ENCODE data around the gene SEC11A. TPM values are rescaled to one million over a fixed set of nuclear protein-coding genes. Genes with fewer than 3 reads are reported as not detected.
"Not testable (repeated sequence)": the region's sequence is repeated elsewhere in the genome, so short reads cannot be mapped to it uniquely, and the experiment has no call there.

Gene SEC11A
- total RNA-seq, 2 donors from 2014 or later = 53.1 to 67.7 TPM

DNA sequence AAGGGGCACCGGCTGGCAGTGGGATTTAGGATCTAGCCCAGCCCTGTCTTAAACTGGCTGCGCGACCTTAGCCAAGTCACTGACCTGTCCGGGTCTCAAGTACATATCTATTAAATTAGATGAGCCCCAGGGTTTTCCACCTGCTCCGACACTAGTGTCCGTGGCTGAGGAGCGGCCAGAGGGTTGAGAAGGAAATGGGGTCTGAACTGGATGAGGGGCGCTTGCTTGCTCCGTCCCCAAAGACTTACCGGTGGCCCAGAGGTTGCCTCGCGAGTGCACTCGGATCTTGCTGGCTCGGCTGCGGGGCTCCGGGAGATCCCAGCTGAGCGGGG, 58.2 kb downstream of the SEC11A start:
- ATAC-seq = no peak
- no peak for DNase-seq
- no peaks in the 10 kb centered on the region for H3K36me3 Mint-ChIP-seq (ENCODE audit: low read depth)
- peak overlapping the region; percentile 85 for H3K4me3 Mint-ChIP-seq
- peak overlapping the region; percentile 24 for H3K27ac Mint-ChIP-seq
- no peaks in the 10 kb centered on the region for H3K9me3 ChIP-seq (ENCODE audit: control insufficient read depth, low read length, poor library complexity, severe bottlenecking)
- H3K4me1 Mint-ChIP-seq = peaks cover 25% of the 10 kb centered on the region
- no peaks in the 10 kb centered on the region for H3K27me3 Mint-ChIP-seq

DNA sequence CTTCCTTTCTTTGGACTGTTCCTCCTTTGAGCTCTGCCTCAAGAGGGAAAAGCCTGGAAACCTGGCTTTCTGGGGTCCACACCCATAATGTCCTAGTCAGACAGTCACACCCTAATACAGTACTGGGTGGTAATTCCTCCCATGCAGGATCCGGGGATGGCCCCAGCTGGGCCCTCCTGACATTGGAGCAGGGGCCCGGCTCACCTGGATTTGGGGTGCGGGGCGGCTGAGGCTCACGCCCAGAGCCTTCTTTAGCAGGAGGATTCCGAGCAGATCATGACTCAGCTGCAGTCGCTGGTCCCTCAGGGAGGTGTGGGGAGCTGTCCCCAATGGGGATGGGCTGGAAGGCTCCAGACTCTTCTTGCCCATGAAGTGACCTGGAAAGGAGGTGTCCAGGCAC, 59.0 kb downstream of the SEC11A start:
- H3K4me3 Mint-ChIP-seq = peak overlapping the region; percentile 85
- no peaks in the 10 kb centered on the region for H3K9me3 ChIP-seq (ENCODE audit: control insufficient read depth, low read length, poor library complexity, severe bottlenecking)
- H3K4me1 Mint-ChIP-seq = peaks cover 30% of the 10 kb centered on the region
- DNase-seq (no peak), ATAC-seq (no peak)
- H3K27ac Mint-ChIP-seq = peak overlapping the region; percentile 24
- no peaks in the 10 kb centered on the region for H3K36me3 Mint-ChIP-seq (ENCODE audit: low read depth)
- no peaks in the 10 kb centered on the region for H3K27me3 Mint-ChIP-seq

DNA sequence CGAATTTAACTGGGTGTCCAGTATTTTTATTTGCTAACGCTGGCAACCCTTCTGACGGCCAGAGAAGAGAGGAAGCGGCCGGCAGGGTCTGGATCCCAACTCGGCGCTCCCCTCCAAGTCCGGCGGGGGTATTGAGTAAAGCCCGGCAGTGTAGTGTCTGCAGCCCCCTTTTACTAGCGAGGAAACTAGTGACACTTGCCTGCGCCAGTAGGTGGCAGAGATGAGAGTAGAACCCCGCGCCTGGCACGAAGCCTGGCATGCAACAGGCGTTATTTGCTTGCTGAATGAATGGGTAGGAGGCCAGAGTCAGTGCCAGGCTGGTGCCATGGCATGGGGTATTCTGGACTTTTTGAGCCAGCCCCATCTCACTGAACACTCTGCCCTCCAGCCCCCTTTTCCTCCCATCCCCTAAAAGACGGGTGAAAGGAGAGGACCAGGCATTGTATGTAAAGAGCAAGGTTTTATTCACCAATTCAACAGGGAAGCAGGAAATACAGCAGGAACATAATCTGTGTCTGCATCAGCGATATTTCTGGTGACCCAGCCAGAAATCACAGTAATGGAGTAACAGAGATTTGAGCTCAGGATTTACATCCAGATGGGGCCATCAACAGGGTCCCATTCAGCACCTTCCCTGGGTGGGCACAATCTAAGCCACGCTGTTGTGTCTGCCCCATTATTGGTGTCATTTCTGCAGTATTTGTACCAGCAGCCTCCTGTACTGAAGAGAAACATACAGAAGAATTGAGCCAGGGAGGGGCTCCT, 61.1 kb downstream of the SEC11A start:
- H3K27me3 Mint-ChIP-seq = no peaks in the 10 kb centered on the region
- no peaks in the 10 kb centered on the region for H3K9me3 ChIP-seq (ENCODE audit: control insufficient read depth, low read length, poor library complexity, severe bottlenecking)
- H3K4me3 Mint-ChIP-seq = peak overlapping the region; percentile 80
- peaks cover 2% of the 10 kb centered on the region for H3K36me3 Mint-ChIP-seq (ENCODE audit: low read depth)
- peaks cover 30% of the 10 kb centered on the region for H3K4me1 Mint-ChIP-seq
- peak overlapping the region; percentile 95 for H3K27ac Mint-ChIP-seq
- ATAC-seq (peak; percentile 55), DNase-seq (peak; percentile 49 to 63 (median 61))

DNA sequence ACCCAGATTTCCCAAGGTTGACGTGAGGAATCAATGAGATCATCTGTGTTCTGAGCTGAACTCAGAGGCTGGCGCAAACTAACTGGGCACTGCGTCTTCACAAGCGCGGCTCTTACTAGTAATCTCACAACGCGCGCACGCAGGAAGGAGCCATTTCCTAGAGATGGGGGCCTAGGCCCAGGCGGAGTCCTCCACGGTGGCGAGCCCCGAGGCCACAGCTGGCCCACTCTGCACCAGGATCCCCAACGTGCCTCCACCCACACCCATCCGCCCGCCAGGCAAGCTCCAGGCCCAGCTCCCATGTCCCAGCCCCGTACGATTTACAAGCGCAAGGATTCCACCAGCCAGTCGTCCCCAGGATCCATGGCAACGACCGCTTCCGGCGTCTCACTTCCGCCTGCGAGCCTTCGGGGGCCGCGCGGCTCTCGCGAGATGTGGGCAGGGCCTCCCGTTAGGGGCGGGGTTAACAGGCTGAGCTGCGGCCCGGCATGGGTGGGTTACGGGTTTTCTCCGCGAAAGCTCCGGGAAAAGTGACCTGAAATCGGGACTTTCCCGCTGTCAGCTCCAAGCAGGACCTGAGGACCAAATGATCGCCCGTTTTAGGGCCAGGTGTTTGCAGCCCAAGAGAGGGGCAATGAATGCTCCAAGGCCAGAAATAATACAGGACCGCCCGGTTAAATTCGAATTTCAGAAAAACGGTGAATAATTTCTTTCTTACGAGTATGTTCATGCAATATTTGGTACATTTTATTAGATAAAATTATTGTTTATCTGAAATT, 61.8 kb downstream of the SEC11A start, which contains the start of gene WDR73:
WDR73 (minus strand) TSS at position 374 of the 779 bp plus-strand sequence; CDS start at position 365, 9 bp downstream.
- DNase-seq (peak; percentile 95 to 98 (median 95)), ATAC-seq (peak; percentile 81)
- Mint-ChIP-seq H3K4me1 (peaks cover 28% of the 10 kb centered on the region), H3K27ac (peak within 1 kb of the TSS; percentile 95), H3K36me3 (ENCODE audit: low read depth) (peaks cover 2% of the 10 kb centered on the region), H3K27me3 (no peaks in the 10 kb centered on the region), H3K4me3 (peak within 1 kb of the TSS; percentile 95)
- H3K9me3 ChIP-seq (ENCODE audit: control insufficient read depth, low read length, poor library complexity, severe bottlenecking) = no peaks in the 10 kb centered on the region

DNA sequence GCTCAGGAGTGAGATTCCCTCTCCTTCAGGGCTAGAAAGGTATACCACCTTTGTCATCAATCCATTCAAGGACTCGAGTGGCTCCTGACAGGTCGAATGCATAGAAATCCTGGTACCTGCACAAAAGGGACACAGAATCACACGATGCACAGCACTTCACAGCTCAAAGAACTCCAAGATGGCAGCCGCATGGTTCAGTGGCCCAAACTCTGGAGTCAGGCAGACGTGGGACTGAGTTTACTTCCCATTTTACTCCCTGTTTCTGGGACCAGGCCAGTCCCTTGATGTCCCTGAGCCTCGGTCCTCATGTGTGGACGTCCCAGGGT, 62.4 kb downstream of the SEC11A start:
- H3K27ac Mint-ChIP-seq = peak overlapping the region; percentile 95
- no peaks in the 10 kb centered on the region for H3K9me3 ChIP-seq (ENCODE audit: control insufficient read depth, low read length, poor library complexity, severe bottlenecking)
- no peak for ATAC-seq
- no peaks in the 10 kb centered on the region for H3K27me3 Mint-ChIP-seq
- H3K4me3 Mint-ChIP-seq = peak overlapping the region; percentile 95
- peaks cover 2% of the 10 kb centered on the region for H3K36me3 Mint-ChIP-seq (ENCODE audit: low read depth)
- no peak for DNase-seq
- H3K4me1 Mint-ChIP-seq = peaks cover 27% of the 10 kb centered on the region

DNA sequence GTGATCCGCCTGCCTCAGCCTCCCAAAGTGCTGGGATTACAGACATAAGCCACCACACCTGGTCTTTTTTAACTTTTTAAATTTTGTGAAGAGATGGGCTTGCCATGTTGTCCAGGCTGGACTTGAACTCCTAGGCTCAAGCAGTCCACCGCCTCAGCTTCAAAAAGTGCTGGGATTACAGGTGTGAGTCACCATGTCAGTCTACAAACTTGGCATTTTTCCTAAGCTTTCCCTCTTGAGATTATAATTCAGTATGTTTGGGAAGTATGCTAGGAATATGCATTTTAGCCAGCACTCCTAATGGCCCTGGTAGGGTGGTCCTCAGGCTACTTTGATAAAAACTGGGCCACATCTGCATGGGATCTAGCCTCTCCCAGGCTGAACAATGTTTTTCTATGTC, 66.2 kb downstream of the SEC11A start:
- Mint-ChIP-seq H3K4me1 (peaks cover 20% of the 10 kb centered on the region), H3K36me3 (ENCODE audit: low read depth) (peaks cover 7% of the 10 kb centered on the region), H3K27ac (peak overlapping the region; percentile 60), H3K27me3 (no peaks in the 10 kb centered on the region), H3K4me3 (no peak overlapping the region)
- no peaks in the 10 kb centered on the region for H3K9me3 ChIP-seq (ENCODE audit: control insufficient read depth, low read length, poor library complexity, severe bottlenecking)
- ATAC-seq = no peak
- DNase-seq = no peak

DNA sequence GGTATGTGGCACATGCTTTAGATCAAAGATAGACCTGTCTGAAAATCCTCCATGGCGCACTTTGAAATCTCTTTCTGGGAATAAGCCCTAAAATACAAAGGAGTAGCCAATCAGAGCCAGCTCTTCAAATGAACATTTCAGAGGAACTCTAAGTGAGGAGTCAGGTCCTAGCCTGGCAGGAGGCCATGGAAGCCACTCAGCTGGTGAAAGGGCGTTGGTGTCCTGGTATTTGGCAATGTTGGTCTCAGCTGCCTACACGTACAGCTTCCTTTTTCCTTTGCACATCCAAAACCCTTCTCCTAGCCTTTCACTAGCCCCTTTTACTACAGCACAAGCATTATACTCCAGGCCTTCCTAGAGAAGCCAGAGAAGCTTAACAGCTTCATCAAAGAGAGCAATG, 67.4 kb downstream of the SEC11A start:
- DNase-seq (no peak), ATAC-seq (no peak)
- H3K9me3 ChIP-seq (ENCODE audit: control insufficient read depth, low read length, poor library complexity, severe bottlenecking) = no peaks in the 10 kb centered on the region
- peak overlapping the region; percentile 60 for H3K27ac Mint-ChIP-seq
- no peak overlapping the region for H3K4me3 Mint-ChIP-seq
- peaks cover 7% of the 10 kb centered on the region for H3K36me3 Mint-ChIP-seq (ENCODE audit: low read depth)
- peaks cover 13% of the 10 kb centered on the region for H3K4me1 Mint-ChIP-seq
- no peaks in the 10 kb centered on the region for H3K27me3 Mint-ChIP-seq

DNA sequence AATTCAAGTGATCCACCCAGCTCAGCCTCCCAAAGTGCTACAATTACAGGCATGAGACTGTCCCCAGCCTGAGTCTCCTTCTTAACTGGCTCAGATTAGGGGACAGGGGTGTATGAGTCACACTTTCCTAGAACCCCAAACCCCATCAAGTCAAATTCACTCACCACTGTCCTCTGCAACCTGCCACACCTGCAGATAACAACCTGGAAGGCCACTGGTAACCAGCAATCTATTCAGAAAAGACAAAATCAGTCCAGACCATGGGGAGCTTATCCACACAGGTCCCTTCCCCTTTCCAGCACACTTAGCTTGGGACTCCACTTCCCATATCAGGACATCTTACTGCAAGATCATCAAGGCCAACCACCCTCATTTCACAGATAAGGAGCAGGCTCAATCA, 68.2 kb downstream of the SEC11A start:
- no peak for ATAC-seq
- no peaks in the 10 kb centered on the region for H3K9me3 ChIP-seq (ENCODE audit: control insufficient read depth, low read length, poor library complexity, severe bottlenecking)
- Mint-ChIP-seq H3K4me3 (no peak overlapping the region), H3K27me3 (no peaks in the 10 kb centered on the region), H3K27ac (peak overlapping the region; percentile 60), H3K36me3 (ENCODE audit: low read depth) (peaks cover 7% of the 10 kb centered on the region), H3K4me1 (peaks cover 13% of the 10 kb centered on the region)
- no peak for DNase-seq

DNA sequence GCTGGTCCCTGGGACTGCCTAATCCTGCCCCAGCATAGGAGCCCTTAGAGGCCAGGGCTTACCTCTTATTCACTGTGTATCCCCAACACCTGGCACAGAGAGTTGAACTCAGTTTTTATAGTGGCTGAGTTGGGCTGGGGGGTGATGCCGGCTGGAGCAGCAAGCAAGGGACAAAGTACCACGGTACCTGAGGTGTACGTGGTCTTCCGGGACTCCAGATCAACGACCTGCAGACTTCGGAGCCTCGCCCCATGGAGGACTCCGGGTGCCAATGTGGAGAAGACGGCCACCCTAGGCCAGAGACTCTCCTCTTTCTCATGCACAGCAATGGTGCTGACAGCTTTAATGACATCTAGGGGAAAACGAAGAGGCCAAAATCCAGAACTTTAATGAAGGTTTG, 69.9 kb downstream of the SEC11A start:
- H3K4me1 Mint-ChIP-seq = peaks cover 9% of the 10 kb centered on the region
- no peak for ATAC-seq
- H3K4me3 Mint-ChIP-seq = no peak overlapping the region
- H3K27me3 Mint-ChIP-seq = no peaks in the 10 kb centered on the region
- H3K27ac Mint-ChIP-seq = peak overlapping the region; percentile 63
- DNase-seq = no peak
- H3K36me3 Mint-ChIP-seq (ENCODE audit: low read depth) = peaks cover 5% of the 10 kb centered on the region
- H3K9me3 ChIP-seq (ENCODE audit: control insufficient read depth, low read length, poor library complexity, severe bottlenecking) = no peaks in the 10 kb centered on the region

DNA sequence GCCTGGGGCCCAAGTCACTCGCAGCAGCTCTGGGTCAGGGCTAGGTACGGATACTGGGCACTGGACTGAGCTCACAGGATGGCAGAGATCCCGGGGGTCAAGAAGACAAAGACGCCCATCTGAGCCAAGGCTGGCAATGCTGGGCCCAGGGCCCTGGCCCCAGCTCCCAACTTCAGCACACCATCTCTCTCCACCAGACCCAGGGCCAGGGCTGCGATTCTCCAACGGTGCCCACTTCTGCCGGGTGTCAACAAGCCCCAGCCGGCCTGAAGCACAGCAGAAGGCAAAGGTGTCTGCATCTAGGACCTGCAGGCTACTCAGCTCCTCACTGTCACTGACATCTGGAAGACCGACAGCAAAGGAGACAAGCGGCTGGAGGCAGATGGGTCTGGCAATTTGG, 70.4 kb downstream of the SEC11A start:
- H3K27ac Mint-ChIP-seq = peak overlapping the region; percentile 63
- H3K36me3 Mint-ChIP-seq (ENCODE audit: low read depth) = peaks cover 5% of the 10 kb centered on the region
- DNase-seq = no peak
- H3K27me3 Mint-ChIP-seq = no peaks in the 10 kb centered on the region
- no peak for ATAC-seq
- no peak overlapping the region for H3K4me3 Mint-ChIP-seq
- no peaks in the 10 kb centered on the region for H3K9me3 ChIP-seq (ENCODE audit: control insufficient read depth, low read length, poor library complexity, severe bottlenecking)
- H3K4me1 Mint-ChIP-seq = peaks cover 11% of the 10 kb centered on the region

DNA sequence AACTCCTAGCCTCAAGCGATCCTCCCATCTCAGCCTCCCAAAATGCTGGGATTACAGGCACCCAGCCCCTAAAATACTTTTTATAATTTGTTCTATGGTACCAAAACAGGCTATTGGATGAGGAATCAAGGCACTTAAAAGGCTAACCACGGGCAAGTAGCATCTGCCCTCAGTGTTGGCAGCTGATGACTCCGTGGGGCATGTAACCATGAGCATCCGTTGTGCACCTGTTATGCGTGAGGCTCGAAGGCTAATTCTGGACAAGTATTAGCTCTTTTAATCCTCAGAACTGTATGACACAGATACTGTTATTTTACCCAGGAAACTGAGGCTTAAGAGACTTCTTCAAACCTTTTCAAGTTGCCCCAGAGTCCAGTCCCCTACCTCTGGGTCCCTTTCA, 72.1 kb downstream of the SEC11A start:
- H3K9me3 ChIP-seq (ENCODE audit: control insufficient read depth, low read length, poor library complexity, severe bottlenecking) = no peaks in the 10 kb centered on the region
- Mint-ChIP-seq H3K4me3 (no peak overlapping the region), H3K27me3 (no peaks in the 10 kb centered on the region), H3K4me1 (peaks cover 8% of the 10 kb centered on the region), H3K36me3 (ENCODE audit: low read depth) (peaks cover 5% of the 10 kb centered on the region), H3K27ac (no peak overlapping the region)
- DNase-seq (no peak), ATAC-seq (no peak)

DNA sequence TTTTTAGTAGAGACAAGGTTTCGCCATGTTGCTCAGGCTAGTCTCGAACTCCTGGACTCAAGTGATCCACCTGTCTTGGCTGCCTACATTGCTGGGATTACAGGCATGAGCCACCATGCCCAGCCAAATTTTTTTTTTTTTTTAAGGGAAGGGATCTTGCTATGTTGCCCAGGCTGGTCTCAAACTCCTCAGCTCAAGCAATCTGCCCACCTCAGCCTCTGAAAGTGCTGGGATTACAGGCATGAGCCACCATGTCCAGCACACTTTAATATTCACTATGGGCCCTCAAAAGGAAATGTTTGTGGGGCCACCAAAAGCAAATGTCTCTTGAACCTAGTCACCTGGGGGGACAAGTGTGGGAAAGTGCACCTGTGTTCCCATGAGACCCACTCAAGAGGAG, 73.3 kb downstream of the SEC11A start:
- H3K36me3 Mint-ChIP-seq (ENCODE audit: low read depth); ATAC-seq; H3K9me3 ChIP-seq (ENCODE audit: control insufficient read depth, low read length, poor library complexity, severe bottlenecking); H3K4me3 Mint-ChIP-seq; H3K27ac Mint-ChIP-seq; H3K4me1 Mint-ChIP-seq; H3K27me3 Mint-ChIP-seq; DNase-seq: not testable (repeated sequence)

DNA sequence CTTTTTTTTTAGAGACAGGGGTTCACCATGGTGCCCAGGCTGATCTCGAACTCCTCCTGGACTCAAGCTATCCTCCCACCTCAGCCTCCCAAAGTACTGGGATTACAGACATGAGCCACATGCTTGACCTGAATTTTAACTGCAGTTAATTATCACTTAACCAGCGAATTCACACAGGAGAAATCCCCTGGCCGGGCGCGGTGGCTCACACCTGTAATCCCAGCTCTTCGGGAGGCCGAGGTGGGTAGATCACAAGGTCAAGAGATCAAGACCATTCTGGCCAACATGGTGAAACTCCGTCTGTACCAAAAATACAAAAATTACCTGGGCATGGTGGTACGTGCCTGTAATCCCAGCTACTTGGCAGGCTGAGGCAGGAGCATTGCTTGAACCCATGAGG, 74.1 kb downstream of the SEC11A start:
- DNase-seq; H3K27me3 Mint-ChIP-seq; ATAC-seq; H3K9me3 ChIP-seq (ENCODE audit: control insufficient read depth, low read length, poor library complexity, severe bottlenecking); H3K4me3 Mint-ChIP-seq; H3K27ac Mint-ChIP-seq; H3K36me3 Mint-ChIP-seq (ENCODE audit: low read depth); H3K4me1 Mint-ChIP-seq: not testable (repeated sequence)

DNA sequence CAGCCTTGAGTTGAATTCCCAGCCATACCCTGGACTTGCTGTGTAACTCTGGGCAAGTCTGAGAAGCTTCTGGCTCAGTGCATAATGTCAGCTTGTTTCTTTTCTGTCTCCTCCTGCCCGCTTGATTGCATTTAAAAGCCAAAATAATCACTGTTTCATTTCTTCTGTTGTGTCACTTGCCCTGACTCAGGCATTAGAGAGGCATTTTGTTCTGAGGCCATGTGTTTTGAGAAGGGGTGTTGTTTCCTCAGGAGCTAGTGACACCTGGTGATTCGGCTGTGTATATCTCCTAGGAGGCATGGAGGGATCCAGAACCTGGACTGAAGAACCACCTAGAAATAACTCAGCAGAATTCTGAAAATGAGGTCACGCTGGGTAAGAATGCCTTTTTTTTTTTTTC, 77.8 kb downstream of the SEC11A start:
- no peaks in the 10 kb centered on the region for H3K27me3 Mint-ChIP-seq
- H3K4me3 Mint-ChIP-seq = no peak overlapping the region
- no peaks in the 10 kb centered on the region for H3K9me3 ChIP-seq (ENCODE audit: control insufficient read depth, low read length, poor library complexity, severe bottlenecking)
- peaks cover 20% of the 10 kb centered on the region for H3K4me1 Mint-ChIP-seq
- ATAC-seq (no peak), DNase-seq (no peak)
- H3K36me3 Mint-ChIP-seq (ENCODE audit: low read depth) = peaks cover 3% of the 10 kb centered on the region
- H3K27ac Mint-ChIP-seq = no peak overlapping the region
